GM12864 (cell line): Measurements from ENCODE around the gene MAP3K5.

ENCODE experiments used
- DNase-seq: peaks from one replicate; pipeline ENCODE4 v3.0.0-alpha.2; 2011; ENCODE audit warnings: low read depth
- H3K4me3 ChIP-seq: 2 replicates; pipeline ENCODE4 v1.5.1; 2011; ENCODE audit warnings: mild to moderate bottlenecking, low read depth, low read length, control low read depth
- CTCF ChIP-seq: IDR thresholded peaks from 2 replicates; pipeline ENCODE4 v1.5.1; 2011; ENCODE audit warnings: low read depth, mild to moderate bottlenecking, moderate library complexity, low read length, control low read depth, inconsistent platforms; ENCODE audit errors: missing control alignments

Gene MAP3K5

GRCh38 chr6:136517582-136517981 lies 274.7 kb downstream of the MAP3K5 start:
- DNase-seq = no peak
- H3K4me3 ChIP-seq = no peak overlapping the region
- no peak for TF ChIP-seq CTCF

GRCh38 chr6:136517002-136517401 lies 275.3 kb downstream of the MAP3K5 start:
- no peak for DNase-seq
- no peak overlapping the region for H3K4me3 ChIP-seq

GRCh38 chr6:136514591-136514990 lies 277.7 kb downstream of the MAP3K5 start:
- no peak for DNase-seq
- H3K4me3 ChIP-seq = no peak overlapping the region
- no peak for TF ChIP-seq CTCF

More at GRCh38 chr6:136517002-136517401, 275.3 kb downstream of the MAP3K5 start:
- TF ChIP-seq CTCF = no peak

GRCh38 chr6:136511926-136512325 lies 280.4 kb downstream of the MAP3K5 start:
- H3K4me3 ChIP-seq = no peak overlapping the region
- DNase-seq = no peak
- no peak for TF ChIP-seq CTCF

GRCh38 chr6:136511397-136511796 lies 280.9 kb downstream of the MAP3K5 start:
- no peak overlapping the region for H3K4me3 ChIP-seq
- TF ChIP-seq CTCF = no peak
- DNase-seq = no peak

- TF ChIP-seq CTCF = no peak
- no peak for DNase-seq
- no peak overlapping the region for H3K4me3 ChIP-seq
These were observed 281.5 kb downstream of the MAP3K5 start for GRCh38 chr6:136510782-136511181.

- DNase-seq = no peak
- no peak overlapping the region for H3K4me3 ChIP-seq
- no peak for TF ChIP-seq CTCF
These were observed 282.0 kb downstream of the MAP3K5 start for GRCh38 chr6:136510299-136510698.
